BE2C (cell line): Measurements from ENCODE around the gene COX6B2. TPM values are rescaled to one million over a fixed set of nuclear protein-coding genes. Genes with fewer than 3 reads are reported as not detected.
A peak's percentile ranks its signal among the peaks of the same experiment; 100 is the strongest.
"Not testable (repeated sequence)": the region's sequence is repeated elsewhere in the genome, so short reads cannot be mapped to it uniquely, and the experiment has no call there.

Experiments
- DNase-seq: peaks from one replicate; pipeline ENCODE4 v3.0.0-alpha.2; 2020
- H3K27me3 ChIP-seq: fragments of 250-450 bp; sonication (Bioruptor Pico); 2 replicates; pipeline ENCODE4 v1.5.1; 2020; ENCODE audit warnings: mild to moderate bottlenecking
- H3K36me3 ChIP-seq: fragments of 250-450 bp; sonication (Bioruptor Pico); 2 replicates; pipeline ENCODE4 v1.5.1; 2020; ENCODE audit warnings: mild to moderate bottlenecking
- H3K4me1 ChIP-seq: fragments of 250-450 bp; sonication (Bioruptor Pico); 2 replicates; pipeline ENCODE4 v1.5.1; 2020
- H3K4me3 ChIP-seq: 2 replicates; pipeline ENCODE4 v1.5.1; 2011; ENCODE audit warnings: low read depth, low read length
- H3K9me3 ChIP-seq: fragments of 250-450 bp; sonication (Bioruptor Pico); 2 replicates; pipeline ENCODE4 v1.5.1; 2020
- CTCF ChIP-seq: IDR thresholded peaks from 2 replicates; pipeline ENCODE4 v1.5.1; 2012; ENCODE audit warnings: mild to moderate bottlenecking, low read depth, low read length
- polyA plus RNA-seq: library from polyadenylated mRNA; unstranded; fragments of >200 nt; gene quantifications from one replicate; pipeline ENCODE4 v1.2.1, GENCODE V29; 2012; ENCODE audit warnings: low read depth, missing spikeins; ENCODE audit not compliant: insufficient read length, insufficient read depth

The COX6B2 gene
- polyA plus RNA-seq: not detected

GRCh38 chr19:55354698-55355212 lies at the start of gene COX6B2:
COX6B2 (minus strand) TSS chr19:55354719; CDS start chr19:55354521, 198 bp downstream.
- peak within 1 kb of the TSS; percentile 39 for H3K4me3 ChIP-seq
- no peak for DNase-seq
- no peaks in the 10 kb centered on the region for H3K9me3 ChIP-seq
- TF ChIP-seq CTCF: no peak
- no peaks in the 10 kb centered on the region; the same call in 1 of the 2 replicates for H3K4me1 ChIP-seq
- peaks cover 42% of the 10 kb centered on the region for H3K27me3 ChIP-seq
- H3K36me3 ChIP-seq: no peaks in the 10 kb centered on the region

- H3K4me3 ChIP-seq: no peak overlapping the region
- no peaks in the 10 kb centered on the region for H3K9me3 ChIP-seq
- no peaks in the 10 kb centered on the region for H3K27me3 ChIP-seq
- DNase-seq: no peak
- no peak for TF ChIP-seq CTCF
- peaks cover 62% of the 10 kb centered on the region for H3K36me3 ChIP-seq
- H3K4me1 ChIP-seq: no peaks in the 10 kb centered on the region; the same call in 1 of the 2 replicates
Measured at GRCh38 chr19:55402509-55402908, 48.0 kb upstream of the COX6B2 start.

- peaks cover 57% of the 10 kb centered on the region for H3K36me3 ChIP-seq
- not testable (repeated sequence) for DNase-seq, H3K4me3 ChIP-seq, H3K9me3 ChIP-seq, H3K4me1 ChIP-seq, H3K27me3 ChIP-seq
Measured at GRCh38 chr19:55401390-55401789, 46.9 kb upstream of the COX6B2 start.

GRCh38 chr19:55400281-55401087 lies 46.0 kb upstream of the COX6B2 start:
- H3K36me3 ChIP-seq: peaks cover 48% of the 10 kb centered on the region
- no peaks in the 10 kb centered on the region for H3K4me1 ChIP-seq
- TF ChIP-seq CTCF: no peak
- no peaks in the 10 kb centered on the region for H3K27me3 ChIP-seq
- H3K4me3 ChIP-seq: no peak overlapping the region
- H3K9me3 ChIP-seq: no peaks in the 10 kb centered on the region
- DNase-seq: no peak

- Histone ChIP-seq H3K27me3 (no peaks in the 10 kb centered on the region), H3K4me1 (no peaks in the 10 kb centered on the region), H3K9me3 (no peaks in the 10 kb centered on the region), H3K4me3 (no peak overlapping the region), H3K36me3 (peaks cover 30% of the 10 kb centered on the region)
- DNase-seq: no peak
- TF ChIP-seq CTCF: no peak
Measured at GRCh38 chr19:55398200-55398925, 43.8 kb upstream of the COX6B2 start.

- Histone ChIP-seq H3K4me3 (no peak overlapping the region), H3K9me3 (no peaks in the 10 kb centered on the region), H3K4me1 (peaks cover 4% of the 10 kb centered on the region), H3K27me3 (no peaks in the 10 kb centered on the region), H3K36me3 (peaks cover 36% of the 10 kb centered on the region)
- TF ChIP-seq CTCF: no peak
- DNase-seq: no peak
Measured at GRCh38 chr19:55392820-55393761, 38.6 kb upstream of the COX6B2 start.
